Suprapubic skin (tissue), 4 donors: Measurements from ENCODE around the gene PHGDH. TPM values are rescaled to one million over a fixed set of nuclear protein-coding genes. Genes with fewer than 3 reads are reported as not detected.

Source experiments
- DNase-seq, 2 donors: peaks; one replicate each; pipeline ENCODE4 v3.0.0-alpha.2; 2019; ENCODE audit warnings: low spot score in 2 of 2
- H3K27ac ChIP-seq: fragments of 200-600 bp; sonication (generic); one replicate; pipeline ENCODE4 v1.5.1; 2019
- H3K27me3 ChIP-seq: fragments of 200-600 bp; sonication (generic); one replicate; pipeline ENCODE4 v1.5.1; 2019
- H3K36me3 ChIP-seq: fragments of 200-600 bp; sonication (generic); one replicate; pipeline ENCODE4 v1.5.1; 2019
- H3K4me1 ChIP-seq: fragments of 200-600 bp; sonication (generic); one replicate; pipeline ENCODE4 v1.5.1; 2019
- H3K4me3 ChIP-seq: fragments of 200-600 bp; sonication (generic); one replicate; pipeline ENCODE4 v1.5.1; 2019; ENCODE audit warnings: mild to moderate bottlenecking
- H3K9me3 ChIP-seq: fragments of 200-600 bp; sonication (generic); one replicate; pipeline ENCODE4 v1.5.1; 2019
- CTCF ChIP-seq, 2 donors: fragments of 200-600 bp in 1 of 2; fragments of 450-650 bp in 1 of 2; sonication (generic) in 1 of 2; IDR thresholded peaks; one replicate each; pipeline ENCODE4 v1.5.1; 2016 to 2019; ENCODE audit warnings: antibody characterized with exemption in 2 of 2, mild to moderate bottlenecking in 1 of 2, moderate library complexity in 1 of 2
- EP300 ChIP-seq: sonication (generic); formaldehyde crosslinking; IDR thresholded peaks from one replicate; pipeline ENCODE4 v1.6.1; 2017; ENCODE audit warnings: antibody characterized with exemption
- POLR2A ChIP-seq, 2 donors: fragments of 450-650 bp; IDR thresholded peaks; one replicate each; pipeline ENCODE4 v1.6.1; 2017; ENCODE audit warnings: antibody characterized with exemption in 2 of 2, mild to moderate bottlenecking in 2 of 2, moderate library complexity in 2 of 2
- POLR2AphosphoS5 ChIP-seq, 3 donors: sonication (generic); formaldehyde crosslinking; IDR thresholded peaks; one replicate each; pipeline ENCODE4 v1.6.1; 2017; ENCODE audit warnings: antibody characterized with exemption in 3 of 3
- WGBS: methylation state at CpG from one replicate; pipeline ENCODE4 v1.1.5; 2018; 5-methylcytosine and 5-hydroxymethylcytosine counted together
- total RNA-seq, 4 donors: library from RNA; depleted of rRNA; stranded (reverse); fragments of >200 nt; gene quantifications; one replicate each; pipeline ENCODE4 v1.1.0, GENCODE V29; 2016

The PHGDH gene
- total RNA-seq, 4 donors from 2014 or later = 81.3 to 130 (median 100.0) TPM

GRCh38 chr1:119771770-119772169, 60.0 kb downstream of the PHGDH start:
- no peak overlapping the region for H3K27ac ChIP-seq
- DNase-seq = no peak
- 45% methylated on average over 3 of the region's 3 CpGs for WGBS

GRCh38 chr1:119772298-119772697, 60.6 kb downstream of the PHGDH start:
- WGBS = 94% methylated on average over 2 of the region's 2 CpGs
- no peak overlapping the region for H3K27ac ChIP-seq
- no peaks in the 10 kb centered on the region for H3K9me3 ChIP-seq
- H3K4me1 ChIP-seq = peaks cover 40% of the 10 kb centered on the region
- TF ChIP-seq EP300 (no peak), POLR2A (IDR thresholded peaks at IDR 0.05) (no peak), CTCF (IDR thresholded peaks at IDR 0.05) (no peak), POLR2AphosphoS5 (IDR thresholded peaks at IDR 0.05) (no peak)
- H3K4me3 ChIP-seq = no peak overlapping the region
- H3K27me3 ChIP-seq = no peaks in the 10 kb centered on the region
- no peak for DNase-seq
- no peaks in the 10 kb centered on the region for H3K36me3 ChIP-seq

More at GRCh38 chr1:119771770-119772169, 60.0 kb downstream of the PHGDH start:
- TF ChIP-seq EP300 (no peak), POLR2A (IDR thresholded peaks at IDR 0.05) (no peak)
- Histone ChIP-seq H3K4me3 (no peak overlapping the region), H3K4me1 (peaks cover 46% of the 10 kb centered on the region), H3K9me3 (no peaks in the 10 kb centered on the region), H3K27me3 (no peaks in the 10 kb centered on the region), H3K36me3 (no peaks in the 10 kb centered on the region)

- H3K36me3 ChIP-seq = no peaks in the 10 kb centered on the region
- TF ChIP-seq POLR2A (IDR thresholded peaks at IDR 0.05) (no peak), CTCF (IDR thresholded peaks at IDR 0.05) (no peak), POLR2AphosphoS5 (IDR thresholded peaks at IDR 0.05) (no peak), EP300 (no peak)
- H3K27ac ChIP-seq = no peak overlapping the region
- H3K4me3 ChIP-seq = no peak overlapping the region
- H3K9me3 ChIP-seq = no peaks in the 10 kb centered on the region
- 75% methylated on average over 3 of the region's 3 CpGs for WGBS
- DNase-seq = no peak
- H3K4me1 ChIP-seq = peaks cover 32% of the 10 kb centered on the region
- H3K27me3 ChIP-seq = no peaks in the 10 kb centered on the region
Observed at GRCh38 chr1:119773711-119774241, 62.0 kb downstream of the PHGDH start.

GRCh38 chr1:119774746-119775490, 63.2 kb downstream of the PHGDH start:
- WGBS = 73% methylated on average over 7 of the region's 7 CpGs
- no peaks in the 10 kb centered on the region for H3K36me3 ChIP-seq
- H3K4me1 ChIP-seq = peaks cover 31% of the 10 kb centered on the region
- H3K9me3 ChIP-seq = no peaks in the 10 kb centered on the region
- TF ChIP-seq CTCF (IDR thresholded peaks at IDR 0.05) (no peak), POLR2AphosphoS5 (IDR thresholded peaks at IDR 0.05) (no peak), EP300 (no peak), POLR2A (IDR thresholded peaks at IDR 0.05) (no peak)
- no peaks in the 10 kb centered on the region for H3K27me3 ChIP-seq
- H3K4me3 ChIP-seq = no peak overlapping the region
- no peak for DNase-seq
- no peak overlapping the region for H3K27ac ChIP-seq

- Histone ChIP-seq H3K4me1 (peaks cover 42% of the 10 kb centered on the region), H3K4me3 (no peak overlapping the region), H3K36me3 (no peaks in the 10 kb centered on the region), H3K9me3 (no peaks in the 10 kb centered on the region), H3K27me3 (no peaks in the 10 kb centered on the region), H3K27ac (no peak overlapping the region)
- TF ChIP-seq POLR2AphosphoS5 (IDR thresholded peaks at IDR 0.05) = no peak
- TF ChIP-seq CTCF (IDR thresholded peaks at IDR 0.05) = no peak
- TF ChIP-seq EP300 = no peak
- TF ChIP-seq POLR2A (IDR thresholded peaks at IDR 0.05) = no peak
- WGBS = 93% methylated on average over 6 of the region's 6 CpGs
- DNase-seq = no peak
Observed at GRCh38 chr1:119778359-119778758, 66.6 kb downstream of the PHGDH start.
